GM10248 (cell line): ENCODE data around the gene SPIB.

Experiments used
- CTCF ChIA-PET: fragments of 300-600 bp; sonication (Branson Sonifier 250); formaldehyde crosslinking; extraction: SDS; loops from one replicate; lab custom pipeline; 2021; ENCODE audit warnings: antibody characterized with exemption; lab: Yijun Ruan, JAX
- POLR2A ChIA-PET: fragments of 350-650 bp; sonication (Branson Sonifier 250); formaldehyde crosslinking; extraction: SDS; loops from one replicate; lab custom pipeline; 2020; ENCODE audit warnings: antibody characterized with exemption; lab: Yijun Ruan, JAX
- DNase-seq: peaks from one replicate; pipeline ENCODE4 v3.0.0; 2012; ENCODE audit errors: extremely low spot score
- CTCF ChIP-seq: IDR thresholded peaks from 2 replicates; pipeline ENCODE4 v1.5.1; 2012; ENCODE audit warnings: mild to moderate bottlenecking, low read depth; ENCODE audit errors: extremely low read depth, missing control alignments, control extremely low read depth

Gene SPIB

GRCh38 chr19:50392759-50393158 is 26.0 kb upstream of the SPIB start:
- no peak for DNase-seq
- CTCF ChIA-PET = interaction anchor here (2.3 kb wide), 1 partner anchor 22 kb away, joined by 10 read pairs; no protein-coding TSS in a partner anchor
- POLR2A ChIA-PET = interaction anchor here (0.7 kb wide), 1 partner anchor 9 kb away, joined by 3 read pairs; the partner anchor contains the start of gene POLD1

GRCh38 chr19:50393589-50393988 is 25.1 kb upstream of the SPIB start:
- CTCF ChIA-PET = interaction anchor here (1.5 to 2.3 kb wide), 2 partner anchors 22 to 25 kb away, joined by 3 to 10 read pairs; no protein-coding TSS in a partner anchor
- no peak for DNase-seq
- no peak for TF ChIP-seq CTCF
- POLR2A ChIA-PET = no interaction called here

More at GRCh38 chr19:50392759-50393158, 26.0 kb upstream of the SPIB start:
- TF ChIP-seq CTCF = no peak

- no peak for DNase-seq
- CTCF ChIA-PET = interaction anchor here (1.1 to 2.3 kb wide), 3 partner anchors 21 to 67 kb away, joined by 3 to 10 read pairs (median 4); no protein-coding TSS in a partner anchor
- no peak for TF ChIP-seq CTCF
- POLR2A ChIA-PET = no interaction called here
Observed at GRCh38 chr19:50394017-50394416, 24.7 kb upstream of the SPIB start.

- POLR2A ChIA-PET = no interaction called here
- DNase-seq = no peak
- no peak for TF ChIP-seq CTCF
- CTCF ChIA-PET = interaction anchor here (0.7 to 1.6 kb wide), 2 partner anchors 9 to 16 kb away, joined by 3 to 6 read pairs; no protein-coding TSS in a partner anchor
Observed at GRCh38 chr19:50398675-50399367, 19.9 kb upstream of the SPIB start.

- ChIA-PET CTCF (interaction anchor here (1.6 kb wide), 1 partner anchor 16 kb away, joined by 6 read pairs; no protein-coding TSS in a partner anchor), POLR2A (no interaction called here)
- TF ChIP-seq CTCF = no peak
- DNase-seq = no peak
Observed at GRCh38 chr19:50399368-50399745, 19.4 kb upstream of the SPIB start.

- TF ChIP-seq CTCF = no peak
- POLR2A ChIA-PET = no interaction called here
- CTCF ChIA-PET = interaction anchor here (1.0 kb wide), 1 partner anchor 14 kb away, joined by 4 read pairs; no protein-coding TSS in a partner anchor
- no peak for DNase-seq
Observed at GRCh38 chr19:50401605-50402450, 16.9 kb upstream of the SPIB start.
